Fibroblast of pulmonary artery (primary cell): ENCODE measurements around the gene TRIO.
A peak's percentile ranks its signal among the peaks of the same experiment; 100 is the strongest.

Experiments used
- DNase-seq: peaks from one replicate; pipeline ENCODE4 v3.0.0-alpha.2; 2010; ENCODE audit warnings: low read depth
- H3K4me3 ChIP-seq: replicated peaks from 2 replicates; pipeline ENCODE4 v1.5.1; 2011; ENCODE audit warnings: low read depth, mild to moderate bottlenecking, control low read depth, low read length, moderate library complexity
- CTCF ChIP-seq: IDR thresholded peaks from 2 replicates; pipeline ENCODE4 v1.5.1; 2011; ENCODE audit warnings: mild to moderate bottlenecking, control low read depth, low read length, inconsistent platforms; ENCODE audit errors: missing control alignments

TRIO gene

GRCh38 chr5:14464671-14465070 is 321.5 kb downstream of the TRIO start:
- no peak overlapping the region for H3K4me3 ChIP-seq
- no peak for DNase-seq
- no peak for TF ChIP-seq CTCF

- DNase-seq = peak; percentile 44
Observed at GRCh38 chr5:14465116-14465515, 322.0 kb downstream of the TRIO start.

GRCh38 chr5:14465776-14466175 is 322.6 kb downstream of the TRIO start:
- no peak overlapping the region for H3K4me3 ChIP-seq
- TF ChIP-seq CTCF = no peak
- no peak for DNase-seq

More at GRCh38 chr5:14465116-14465515, 322.0 kb downstream of the TRIO start:
- TF ChIP-seq CTCF = no peak
- H3K4me3 ChIP-seq = no peak overlapping the region

GRCh38 chr5:14467251-14467650 is 324.1 kb downstream of the TRIO start:
- TF ChIP-seq CTCF = no peak
- DNase-seq = no peak
- H3K4me3 ChIP-seq = no peak overlapping the region

- no peak for TF ChIP-seq CTCF
- no peak overlapping the region for H3K4me3 ChIP-seq
- DNase-seq = no peak
Observed at GRCh38 chr5:14467886-14468285, 324.7 kb downstream of the TRIO start.

- no peak overlapping the region for H3K4me3 ChIP-seq
- no peak for DNase-seq
- TF ChIP-seq CTCF = no peak
Observed at GRCh38 chr5:14469551-14470377, 326.6 kb downstream of the TRIO start.

GRCh38 chr5:14471507-14471906 is 328.4 kb downstream of the TRIO start:
- no peak for TF ChIP-seq CTCF
- DNase-seq = no peak
- no peak overlapping the region for H3K4me3 ChIP-seq
